IPS-15b (cell line): ENCODE measurements around the gene MAPRE2.
"Not testable (repeated sequence)": the region's sequence is repeated elsewhere in the genome, so short reads cannot be mapped to it uniquely, and the experiment has no call there.

Experiments used
- H3K27me3 ChIP-seq: one replicate; pipeline ENCODE4 v1.6.1; 2013; ENCODE audit warnings: low read length; ENCODE audit not compliant: control insufficient read depth, insufficient read depth
- H3K36me3 ChIP-seq: one replicate; pipeline ENCODE4 v1.6.1; 2013; ENCODE audit warnings: low read length; ENCODE audit not compliant: control insufficient read depth, insufficient read depth
- H3K4me1 ChIP-seq: one replicate; pipeline ENCODE4 v1.6.1; 2013; ENCODE audit warnings: mild to moderate bottlenecking, low read length; ENCODE audit not compliant: control insufficient read depth, insufficient read depth
- H3K4me3 ChIP-seq: one replicate; pipeline ENCODE4 v1.5.1; 2013; ENCODE audit warnings: low read depth, low read length
- H3K9ac ChIP-seq: one replicate; pipeline ENCODE4 v1.6.1; 2013; ENCODE audit warnings: low read depth, mild to moderate bottlenecking, low read length
- H3K9me3 ChIP-seq: one replicate; pipeline ENCODE4 v1.6.1; 2013; ENCODE audit warnings: mild to moderate bottlenecking, low read length; ENCODE audit not compliant: control insufficient read depth, insufficient read depth

The MAPRE2 gene

DNA sequence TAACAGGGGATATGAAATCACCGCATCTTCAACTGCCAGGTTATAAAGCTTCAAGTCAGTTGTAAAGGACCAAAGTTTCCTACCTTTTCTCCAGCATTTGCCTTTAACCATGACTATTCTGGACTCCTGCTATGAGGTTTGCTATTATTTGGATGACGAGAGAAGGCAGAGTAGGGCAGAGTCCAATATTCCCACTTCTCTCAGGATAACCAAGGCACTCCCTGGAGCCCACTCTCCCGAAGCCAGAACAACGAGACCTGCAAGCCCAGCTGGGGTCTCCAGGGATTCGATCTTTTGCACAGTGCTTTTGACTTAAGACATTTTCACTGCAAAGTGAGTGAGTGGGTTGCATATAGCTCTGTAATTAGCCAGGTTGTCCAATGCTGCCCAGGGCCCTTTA is 122.5 kb downstream of the MAPRE2 start:
- no peak overlapping the region for H3K4me3 ChIP-seq
- H3K9ac ChIP-seq: no peak overlapping the region
- no peaks in the 10 kb centered on the region for H3K4me1 ChIP-seq
- no peaks in the 10 kb centered on the region for H3K9me3 ChIP-seq
- H3K27me3 ChIP-seq: no peaks in the 10 kb centered on the region
- H3K36me3 ChIP-seq: no peaks in the 10 kb centered on the region

DNA sequence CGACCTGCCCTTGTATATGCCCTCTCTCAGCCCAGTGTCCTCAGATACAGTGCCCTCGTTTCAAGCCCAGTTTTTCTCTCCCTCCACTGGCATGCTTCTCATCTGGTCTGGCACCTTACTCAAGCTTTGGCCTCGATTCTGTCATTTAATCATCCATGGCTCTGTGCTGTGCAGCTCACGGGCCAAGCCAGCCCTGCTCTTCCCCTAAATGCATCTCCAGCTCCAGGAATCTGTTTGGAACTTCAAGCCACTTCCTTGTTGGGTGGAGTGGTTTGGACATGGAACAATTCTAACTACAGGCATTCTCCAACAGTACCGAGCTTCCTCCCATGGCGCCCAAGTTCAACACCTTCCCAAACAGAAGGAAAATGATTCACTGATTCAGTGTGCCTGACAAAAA is 122.9 kb downstream of the MAPRE2 start:
- Histone ChIP-seq H3K27me3 (no peaks in the 10 kb centered on the region), H3K4me3 (no peak overlapping the region)

DNA sequence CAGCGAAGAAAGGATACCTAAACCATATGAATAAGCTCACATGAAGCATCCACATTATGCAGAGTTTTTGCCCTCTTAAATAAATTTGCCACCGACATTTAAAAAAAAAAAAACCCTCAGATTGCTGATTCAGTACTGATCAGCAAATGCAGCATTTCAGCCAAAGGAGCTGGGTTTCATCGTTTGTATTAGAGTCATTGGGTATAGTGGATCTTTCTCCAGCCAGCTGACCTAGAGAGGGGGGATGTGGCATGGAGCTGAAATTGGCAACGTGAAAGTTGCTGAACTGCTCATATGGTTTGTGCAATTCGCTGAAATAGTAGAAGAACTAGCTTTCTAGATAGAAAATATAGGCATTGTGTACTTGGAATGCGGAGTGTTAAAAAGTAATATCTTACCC is 126.1 kb downstream of the MAPRE2 start:
- H3K9me3 ChIP-seq: no peaks in the 10 kb centered on the region
- H3K27me3 ChIP-seq: no peaks in the 10 kb centered on the region
- H3K4me3 ChIP-seq: no peak overlapping the region
- H3K36me3 ChIP-seq: no peaks in the 10 kb centered on the region
- no peaks in the 10 kb centered on the region for H3K4me1 ChIP-seq
- H3K9ac ChIP-seq: no peak overlapping the region

More for the DNA sequence above, 122.9 kb downstream of the MAPRE2 start:
- no peaks in the 10 kb centered on the region for H3K9me3 ChIP-seq
- H3K4me1 ChIP-seq: no peaks in the 10 kb centered on the region
- H3K36me3 ChIP-seq: no peaks in the 10 kb centered on the region
- H3K9ac ChIP-seq: no peak overlapping the region

DNA sequence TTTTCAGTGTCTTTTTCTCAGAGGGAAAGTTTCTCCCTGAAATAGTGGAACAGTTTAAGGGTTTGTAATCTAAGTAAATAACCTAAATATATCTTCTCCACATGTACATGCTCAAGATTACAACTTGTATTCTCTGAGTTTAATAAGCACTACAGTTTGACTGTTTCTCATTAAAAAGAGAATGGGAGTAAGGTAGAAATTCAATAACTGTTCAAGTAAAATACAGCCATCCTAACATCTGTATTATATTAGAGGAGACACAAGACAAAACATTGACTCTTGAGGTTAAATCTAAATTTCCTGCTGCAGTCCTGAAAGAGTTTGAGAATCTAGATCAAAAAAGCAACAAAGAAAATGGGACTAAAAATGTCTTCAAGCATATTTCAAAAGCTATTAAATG is 126.6 kb downstream of the MAPRE2 start:
- no peaks in the 10 kb centered on the region for H3K27me3 ChIP-seq
- H3K36me3 ChIP-seq: no peaks in the 10 kb centered on the region
- H3K4me1 ChIP-seq: peaks cover 5% of the 10 kb centered on the region
- H3K9ac ChIP-seq: no peak overlapping the region
- no peak overlapping the region for H3K4me3 ChIP-seq
- no peaks in the 10 kb centered on the region for H3K9me3 ChIP-seq

DNA sequence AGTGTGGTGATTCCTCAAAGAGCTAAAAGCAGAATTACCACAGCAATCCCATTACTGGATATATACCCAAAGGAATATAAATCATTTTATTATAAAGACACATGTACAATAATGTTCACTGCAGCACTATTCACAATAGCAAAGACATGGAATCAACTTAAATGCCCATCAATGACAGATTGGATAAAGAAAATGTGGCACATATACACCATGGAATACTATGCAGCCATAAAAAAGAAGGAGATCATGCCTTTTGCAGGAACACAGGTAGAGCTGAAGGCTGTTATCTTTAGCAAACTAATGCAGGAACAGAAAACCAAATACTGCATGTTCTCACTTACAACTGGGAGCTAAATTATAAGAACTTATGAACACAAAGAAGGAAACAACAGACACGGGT is 129.1 kb downstream of the MAPRE2 start:
- not testable (repeated sequence) for H3K27me3 ChIP-seq, H3K4me1 ChIP-seq, H3K4me3 ChIP-seq, H3K9ac ChIP-seq, H3K36me3 ChIP-seq, H3K9me3 ChIP-seq

DNA sequence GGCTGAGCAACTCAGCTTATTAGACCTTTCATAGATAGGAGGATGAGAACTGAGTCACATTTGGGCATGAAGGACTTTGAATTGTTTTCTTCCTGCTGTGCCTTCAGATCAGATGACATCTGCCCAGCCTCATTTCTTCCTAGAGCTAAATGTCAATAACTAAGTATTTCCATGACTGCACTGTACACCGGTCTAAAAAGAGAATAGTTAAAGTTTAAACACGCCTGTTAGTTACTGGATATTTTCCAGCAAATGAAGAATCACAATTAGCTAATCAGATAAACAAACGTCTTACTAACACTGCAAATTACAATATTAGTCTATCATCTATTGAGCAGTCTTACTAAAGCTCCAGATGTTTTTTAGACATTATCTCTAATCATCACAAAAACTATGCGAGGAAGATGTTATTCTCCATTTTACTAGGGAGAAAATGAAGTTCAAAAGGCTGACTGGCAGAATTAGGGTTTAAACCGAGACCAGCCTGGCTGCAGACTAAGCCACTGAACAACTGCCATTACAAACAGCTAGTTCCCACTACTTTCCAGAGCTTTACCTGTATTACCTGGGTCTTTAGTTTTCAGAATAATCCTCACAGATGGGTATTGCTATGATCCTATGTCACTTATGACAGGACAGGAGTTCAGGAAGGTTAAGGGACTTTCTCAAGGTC is 130.2 kb downstream of the MAPRE2 start:
- peaks cover 8% of the 10 kb centered on the region for H3K4me1 ChIP-seq
- no peaks in the 10 kb centered on the region for H3K36me3 ChIP-seq
- H3K4me3 ChIP-seq: no peak overlapping the region
- H3K27me3 ChIP-seq: no peaks in the 10 kb centered on the region
- H3K9ac ChIP-seq: no peak overlapping the region
- no peaks in the 10 kb centered on the region for H3K9me3 ChIP-seq

DNA sequence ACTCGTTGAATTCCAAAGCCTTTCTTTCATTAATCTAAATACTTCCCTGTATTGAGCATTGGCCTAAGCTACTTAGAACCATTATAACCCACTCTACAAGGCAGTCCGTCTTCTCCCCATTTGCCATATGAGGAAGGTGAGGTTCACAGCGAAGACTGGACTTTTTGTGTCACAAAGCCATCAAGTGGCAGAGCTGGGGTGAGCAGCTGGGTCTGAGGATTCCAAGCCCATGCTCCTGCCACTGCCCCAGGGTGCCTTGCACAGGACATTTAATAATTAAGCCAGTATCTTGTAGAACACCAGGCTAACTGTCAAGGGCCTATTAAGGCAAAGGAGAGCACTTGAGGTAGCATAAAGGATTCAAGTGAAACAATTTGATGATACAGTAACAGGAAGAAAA is 130.8 kb downstream of the MAPRE2 start:
- no peak overlapping the region for H3K9ac ChIP-seq
- no peaks in the 10 kb centered on the region for H3K36me3 ChIP-seq
- H3K27me3 ChIP-seq: no peaks in the 10 kb centered on the region
- no peak overlapping the region for H3K4me3 ChIP-seq
- H3K4me1 ChIP-seq: peaks cover 8% of the 10 kb centered on the region
- no peaks in the 10 kb centered on the region for H3K9me3 ChIP-seq

DNA sequence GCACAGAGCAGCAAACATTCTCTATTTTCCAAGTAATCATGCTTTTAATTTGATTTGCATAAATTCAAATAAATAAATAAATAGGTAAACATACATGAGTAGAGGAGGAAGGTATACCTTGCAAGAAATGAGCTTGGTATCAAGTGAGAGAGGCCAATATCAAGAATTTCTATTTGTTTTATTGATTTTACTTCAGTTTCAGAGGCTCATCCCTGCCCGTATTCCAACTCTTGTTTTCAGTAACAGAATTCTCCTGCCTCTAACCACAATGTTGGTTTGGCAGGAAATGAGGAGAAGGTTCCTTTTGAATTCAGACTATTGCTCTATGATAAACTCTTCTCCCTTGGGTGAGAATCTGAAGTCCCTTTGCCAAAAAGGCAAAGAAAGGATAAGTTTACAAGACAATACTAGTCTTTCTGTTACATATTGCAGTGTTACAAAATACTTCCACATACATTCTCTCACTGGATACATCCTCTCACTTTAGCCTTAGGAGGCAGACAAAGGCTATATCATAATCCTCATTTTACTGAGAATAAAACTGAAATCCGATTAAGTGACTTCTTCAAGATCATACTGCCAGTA is 131.3 kb downstream of the MAPRE2 start:
- Histone ChIP-seq H3K4me3 (no peak overlapping the region), H3K4me1 (peaks cover 8% of the 10 kb centered on the region), H3K36me3 (no peaks in the 10 kb centered on the region), H3K9ac (no peak overlapping the region), H3K9me3 (no peaks in the 10 kb centered on the region), H3K27me3 (no peaks in the 10 kb centered on the region)

DNA sequence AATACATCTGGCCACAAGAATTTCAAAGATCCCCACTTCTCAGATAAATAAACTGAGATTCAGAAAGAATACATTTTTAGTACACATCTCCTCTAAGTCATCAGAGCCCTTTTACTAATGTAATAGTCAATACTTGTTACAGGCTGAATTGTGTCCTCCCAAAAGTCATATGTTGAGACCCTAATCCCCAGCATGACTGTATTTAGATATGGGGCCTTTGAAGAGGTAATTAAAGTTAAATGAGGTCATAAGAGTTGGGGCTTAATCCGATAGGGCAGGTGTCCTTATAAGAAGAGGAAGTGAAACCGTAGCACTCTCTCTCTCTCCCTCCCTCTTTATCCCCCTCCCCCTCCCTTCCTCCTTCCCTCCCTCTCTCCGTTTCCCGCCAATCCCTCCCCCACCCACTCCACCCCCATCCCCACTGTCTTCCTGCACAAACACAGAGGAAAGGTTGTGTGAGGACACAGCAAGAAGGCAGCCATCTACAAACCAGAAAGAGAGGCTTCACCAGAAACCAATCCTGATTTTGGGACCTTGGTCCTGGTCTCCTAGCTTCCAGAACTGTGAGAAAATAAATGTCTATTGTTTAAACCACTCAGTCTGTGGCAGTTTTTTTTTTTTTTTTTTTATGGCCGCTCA is 133.0 kb downstream of the MAPRE2 start:
- Histone ChIP-seq H3K9me3 (no peaks in the 10 kb centered on the region), H3K4me1 (peaks cover 8% of the 10 kb centered on the region), H3K4me3 (no peak overlapping the region), H3K9ac (no peak overlapping the region), H3K36me3 (no peaks in the 10 kb centered on the region), H3K27me3 (no peaks in the 10 kb centered on the region)

DNA sequence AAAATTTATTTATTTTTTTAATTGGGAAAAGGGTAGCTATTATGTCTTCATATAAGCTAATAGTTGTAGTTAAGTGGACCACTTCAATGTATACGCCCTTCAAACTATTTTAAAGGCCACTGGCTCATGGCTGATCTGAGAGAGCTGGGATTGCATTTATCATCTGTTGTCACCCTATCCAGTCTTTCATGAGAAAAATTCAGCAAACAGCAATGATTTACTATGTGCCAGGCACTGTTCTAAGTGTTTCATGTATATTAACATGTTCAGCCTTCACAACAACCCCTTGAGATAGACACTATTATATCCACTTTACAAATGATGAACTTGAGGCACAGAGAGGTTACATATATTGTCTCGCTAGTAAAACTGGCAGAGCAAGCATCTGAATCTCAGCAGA is 133.5 kb downstream of the MAPRE2 start:
- Histone ChIP-seq H3K4me3 (no peak overlapping the region), H3K9ac (no peak overlapping the region), H3K9me3 (no peaks in the 10 kb centered on the region), H3K4me1 (peaks cover 8% of the 10 kb centered on the region), H3K27me3 (no peaks in the 10 kb centered on the region), H3K36me3 (no peaks in the 10 kb centered on the region)

DNA sequence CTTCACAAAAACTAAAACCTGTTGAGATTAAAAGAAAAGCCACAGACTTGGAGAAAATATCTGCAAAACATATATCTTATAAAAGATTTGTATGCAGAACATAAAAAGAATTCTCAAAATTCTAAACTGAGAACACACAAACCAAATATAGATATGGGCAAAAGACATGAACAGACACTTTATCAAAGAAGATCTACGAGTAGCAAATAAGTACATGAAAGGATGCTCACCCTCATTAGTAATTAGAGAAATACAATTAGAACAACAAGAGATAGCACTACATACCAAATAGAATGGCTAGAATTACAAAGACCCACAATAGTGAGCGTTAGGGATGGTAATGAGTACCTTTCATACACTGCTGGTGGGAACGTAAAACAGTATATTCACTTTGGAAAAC is 135.7 kb downstream of the MAPRE2 start:
- Histone ChIP-seq H3K4me3 (no peak overlapping the region), H3K27me3 (no peaks in the 10 kb centered on the region), H3K36me3 (no peaks in the 10 kb centered on the region), H3K9ac (no peak overlapping the region), H3K9me3 (no peaks in the 10 kb centered on the region), H3K4me1 (peaks cover 11% of the 10 kb centered on the region)

DNA sequence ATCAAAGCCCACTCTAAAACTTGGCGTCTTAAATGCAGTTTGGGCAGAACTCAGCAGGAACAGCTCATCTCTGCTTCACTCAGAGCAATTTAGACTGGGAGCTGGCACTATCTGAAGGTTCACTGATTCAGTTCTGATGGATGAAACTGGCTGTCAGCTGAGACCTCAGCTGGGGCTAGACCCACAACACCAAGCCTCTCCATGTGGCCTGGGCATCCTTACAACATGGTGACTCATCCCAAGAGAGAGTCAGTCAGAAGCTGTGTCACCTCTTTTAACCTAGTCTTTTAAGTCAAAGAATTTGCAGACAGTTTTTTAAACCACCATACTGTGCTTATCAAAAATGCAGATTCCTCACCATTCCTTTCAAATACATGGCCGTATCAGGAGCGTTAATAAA is 137.0 kb downstream of the MAPRE2 start:
- no peaks in the 10 kb centered on the region for H3K27me3 ChIP-seq
- no peak overlapping the region for H3K9ac ChIP-seq
- no peak overlapping the region for H3K4me3 ChIP-seq
- H3K4me1 ChIP-seq: peaks cover 6% of the 10 kb centered on the region
- no peaks in the 10 kb centered on the region for H3K36me3 ChIP-seq
- H3K9me3 ChIP-seq: no peaks in the 10 kb centered on the region
